WTC11 (cell line): ENCODE results near the gene STIP1.

Experiments used
- CREM ChIP-seq: sonication (generic); formaldehyde crosslinking; IDR thresholded peaks from 2 replicates; pipeline ENCODE4 v1.8.1; 2022; ENCODE audit warnings: mild to moderate bottlenecking, missing genetic modification reagents, moderate library complexity
- ESRRA ChIP-seq: sonication (generic); formaldehyde crosslinking; IDR thresholded peaks from 2 replicates; pipeline ENCODE4 v1.8.1; 2022; ENCODE audit warnings: mild to moderate bottlenecking, missing genetic modification reagents, borderline replicate concordance
- GABPB1 ChIP-seq: sonication (generic); formaldehyde crosslinking; IDR thresholded peaks from 2 replicates; pipeline ENCODE4 v1.8.1; 2023; ENCODE audit warnings: mild to moderate bottlenecking, missing genetic modification reagents
- NFYB ChIP-seq: sonication (generic); formaldehyde crosslinking; conservative IDR thresholded peaks from 2 replicates; pipeline ENCODE4 v1.8.0; 2022; ENCODE audit warnings: low read depth, missing genetic modification reagents
- TCF7 ChIP-seq: sonication (generic); formaldehyde crosslinking; IDR thresholded peaks from 2 replicates; pipeline ENCODE4 v1.8.0; 2022; ENCODE audit warnings: mild to moderate bottlenecking, low read depth, missing genetic modification reagents, moderate library complexity
- ZNF138 ChIP-seq: sonication (generic); formaldehyde crosslinking; conservative IDR thresholded peaks from 2 replicates; pipeline ENCODE4 v1.8.1; 2022; ENCODE audit warnings: mild to moderate bottlenecking, moderate library complexity, missing genetic modification reagents
- ZNF263 ChIP-seq: sonication (generic); formaldehyde crosslinking; IDR thresholded peaks from 2 replicates; pipeline ENCODE4 v1.8.1; 2022; ENCODE audit warnings: low read depth, mild to moderate bottlenecking, moderate library complexity, missing genetic modification reagents
- TF ChIP-seq, protein P1 (sequence below): sonication (generic); formaldehyde crosslinking; IDR thresholded peaks from 2 replicates; pipeline ENCODE4 v1.8.1; 2022; ENCODE audit warnings: missing genetic modification reagents, borderline replicate concordance
- TF ChIP-seq, protein P2 (sequence below): sonication (generic); formaldehyde crosslinking; IDR thresholded peaks from 2 replicates; pipeline ENCODE4 v1.8.1; 2023; ENCODE audit warnings: mild to moderate bottlenecking, missing genetic modification reagents
- TF ChIP-seq, protein P3 (sequence below): sonication (generic); formaldehyde crosslinking; IDR thresholded peaks from 2 replicates; pipeline ENCODE4 v1.8.0; 2022; ENCODE audit warnings: mild to moderate bottlenecking, missing genetic modification reagents
- TF ChIP-seq, protein P4 (sequence below): fragments of 200-600 bp; IDR thresholded peaks from 2 replicates; pipeline ENCODE4 v1.8.0; 2022; ENCODE audit warnings: antibody characterized with exemption
- TF ChIP-seq, protein P5 (sequence below): sonication (generic); formaldehyde crosslinking; IDR thresholded peaks from 2 replicates; pipeline ENCODE4 v1.8.0; 2022; ENCODE audit warnings: mild to moderate bottlenecking, missing genetic modification reagents
- TF ChIP-seq, protein P6 (sequence below): sonication (generic); formaldehyde crosslinking; IDR thresholded peaks from 2 replicates; pipeline ENCODE4 v1.8.0; 2022; ENCODE audit warnings: mild to moderate bottlenecking, missing genetic modification reagents
- TF ChIP-seq, protein P7 (sequence below): sonication (generic); formaldehyde crosslinking; IDR thresholded peaks from 2 replicates; pipeline ENCODE4 v1.8.0; 2023; ENCODE audit warnings: mild to moderate bottlenecking, missing genetic modification reagents

DNA sequence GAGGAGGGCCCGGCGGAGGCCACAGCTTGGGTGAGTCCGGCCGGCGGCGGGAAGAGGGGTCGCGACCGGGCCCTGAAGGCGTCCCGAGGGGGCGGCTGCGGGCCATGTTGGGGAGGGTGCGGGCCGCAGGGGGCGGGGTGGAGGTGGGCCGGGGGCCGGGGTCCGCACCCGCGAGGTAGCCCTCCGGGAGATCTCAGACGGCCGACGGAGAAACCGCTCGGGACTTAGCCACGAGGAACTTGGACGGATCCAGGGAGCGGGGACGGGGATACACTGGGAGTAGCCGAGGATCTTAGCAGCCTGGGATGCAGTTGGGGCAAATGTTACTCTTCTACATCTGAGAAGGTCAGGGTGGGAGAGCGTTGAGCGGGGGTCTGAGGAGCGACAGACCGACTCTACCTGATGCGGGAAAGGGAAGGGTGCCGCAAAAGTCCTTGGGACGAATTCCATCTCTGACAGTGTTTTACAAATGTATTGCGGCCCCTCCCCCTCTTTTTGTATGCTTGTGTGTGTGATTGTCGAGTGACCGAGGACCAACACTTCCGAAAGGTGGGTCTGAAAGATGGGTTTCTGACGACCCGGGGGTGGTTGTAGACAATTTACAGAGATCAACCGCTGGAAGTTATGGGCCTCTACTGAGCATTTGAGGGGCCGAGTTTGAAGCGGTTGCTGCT is 658 bp downstream of the STIP1 start:
- TF ChIP-seq, protein P1, sequence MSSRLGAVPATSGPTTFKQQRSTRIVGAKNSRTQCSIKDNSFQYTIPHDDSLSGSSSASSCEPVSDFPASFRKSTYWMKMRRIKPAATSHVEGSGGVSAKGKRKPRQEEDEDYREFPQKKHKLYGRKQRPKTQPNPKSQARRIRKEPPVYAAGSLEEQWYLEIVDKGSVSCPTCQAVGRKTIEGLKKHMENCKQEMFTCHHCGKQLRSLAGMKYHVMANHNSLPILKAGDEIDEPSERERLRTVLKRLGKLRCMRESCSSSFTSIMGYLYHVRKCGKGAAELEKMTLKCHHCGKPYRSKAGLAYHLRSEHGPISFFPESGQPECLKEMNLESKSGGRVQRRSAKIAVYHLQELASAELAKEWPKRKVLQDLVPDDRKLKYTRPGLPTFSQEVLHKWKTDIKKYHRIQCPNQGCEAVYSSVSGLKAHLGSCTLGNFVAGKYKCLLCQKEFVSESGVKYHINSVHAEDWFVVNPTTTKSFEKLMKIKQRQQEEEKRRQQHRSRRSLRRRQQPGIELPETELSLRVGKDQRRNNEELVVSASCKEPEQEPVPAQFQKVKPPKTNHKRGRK (CRISPR knock-in tag), result no peak
- TF ChIP-seq GABPB1, result no peak
- no peak for TF ChIP-seq ZNF263 (CRISPR knock-in tag)
- TF ChIP-seq, protein P2, sequence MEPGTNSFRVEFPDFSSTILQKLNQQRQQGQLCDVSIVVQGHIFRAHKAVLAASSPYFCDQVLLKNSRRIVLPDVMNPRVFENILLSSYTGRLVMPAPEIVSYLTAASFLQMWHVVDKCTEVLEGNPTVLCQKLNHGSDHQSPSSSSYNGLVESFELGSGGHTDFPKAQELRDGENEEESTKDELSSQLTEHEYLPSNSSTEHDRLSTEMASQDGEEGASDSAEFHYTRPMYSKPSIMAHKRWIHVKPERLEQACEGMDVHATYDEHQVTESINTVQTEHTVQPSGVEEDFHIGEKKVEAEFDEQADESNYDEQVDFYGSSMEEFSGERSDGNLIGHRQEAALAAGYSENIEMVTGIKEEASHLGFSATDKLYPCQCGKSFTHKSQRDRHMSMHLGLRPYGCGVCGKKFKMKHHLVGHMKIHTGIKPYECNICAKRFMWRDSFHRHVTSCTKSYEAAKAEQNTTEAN (CRISPR knock-in tag), result no peak
- TF ChIP-seq CREM (CRISPR knock-in tag), result no peak
- no peak for TF ChIP-seq ZNF138 (CRISPR knock-in tag)
- TF ChIP-seq ESRRA (CRISPR knock-in tag), result no peak
- TF ChIP-seq, protein P3, sequence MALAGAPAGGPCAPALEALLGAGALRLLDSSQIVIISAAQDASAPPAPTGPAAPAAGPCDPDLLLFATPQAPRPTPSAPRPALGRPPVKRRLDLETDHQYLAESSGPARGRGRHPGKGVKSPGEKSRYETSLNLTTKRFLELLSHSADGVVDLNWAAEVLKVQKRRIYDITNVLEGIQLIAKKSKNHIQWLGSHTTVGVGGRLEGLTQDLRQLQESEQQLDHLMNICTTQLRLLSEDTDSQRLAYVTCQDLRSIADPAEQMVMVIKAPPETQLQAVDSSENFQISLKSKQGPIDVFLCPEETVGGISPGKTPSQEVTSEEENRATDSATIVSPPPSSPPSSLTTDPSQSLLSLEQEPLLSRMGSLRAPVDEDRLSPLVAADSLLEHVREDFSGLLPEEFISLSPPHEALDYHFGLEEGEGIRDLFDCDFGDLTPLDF (CRISPR knock-in tag), result no peak
- no peak for TF ChIP-seq TCF7 (CRISPR knock-in tag)
- TF ChIP-seq, protein P4, sequence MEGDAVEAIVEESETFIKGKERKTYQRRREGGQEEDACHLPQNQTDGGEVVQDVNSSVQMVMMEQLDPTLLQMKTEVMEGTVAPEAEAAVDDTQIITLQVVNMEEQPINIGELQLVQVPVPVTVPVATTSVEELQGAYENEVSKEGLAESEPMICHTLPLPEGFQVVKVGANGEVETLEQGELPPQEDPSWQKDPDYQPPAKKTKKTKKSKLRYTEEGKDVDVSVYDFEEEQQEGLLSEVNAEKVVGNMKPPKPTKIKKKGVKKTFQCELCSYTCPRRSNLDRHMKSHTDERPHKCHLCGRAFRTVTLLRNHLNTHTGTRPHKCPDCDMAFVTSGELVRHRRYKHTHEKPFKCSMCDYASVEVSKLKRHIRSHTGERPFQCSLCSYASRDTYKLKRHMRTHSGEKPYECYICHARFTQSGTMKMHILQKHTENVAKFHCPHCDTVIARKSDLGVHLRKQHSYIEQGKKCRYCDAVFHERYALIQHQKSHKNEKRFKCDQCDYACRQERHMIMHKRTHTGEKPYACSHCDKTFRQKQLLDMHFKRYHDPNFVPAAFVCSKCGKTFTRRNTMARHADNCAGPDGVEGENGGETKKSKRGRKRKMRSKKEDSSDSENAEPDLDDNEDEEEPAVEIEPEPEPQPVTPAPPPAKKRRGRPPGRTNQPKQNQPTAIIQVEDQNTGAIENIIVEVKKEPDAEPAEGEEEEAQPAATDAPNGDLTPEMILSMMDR, result no peak
- TF ChIP-seq, protein P5, sequence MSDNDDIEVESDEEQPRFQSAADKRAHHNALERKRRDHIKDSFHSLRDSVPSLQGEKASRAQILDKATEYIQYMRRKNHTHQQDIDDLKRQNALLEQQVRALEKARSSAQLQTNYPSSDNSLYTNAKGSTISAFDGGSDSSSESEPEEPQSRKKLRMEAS (CRISPR knock-in tag), result no peak
- TF ChIP-seq, protein P6, sequence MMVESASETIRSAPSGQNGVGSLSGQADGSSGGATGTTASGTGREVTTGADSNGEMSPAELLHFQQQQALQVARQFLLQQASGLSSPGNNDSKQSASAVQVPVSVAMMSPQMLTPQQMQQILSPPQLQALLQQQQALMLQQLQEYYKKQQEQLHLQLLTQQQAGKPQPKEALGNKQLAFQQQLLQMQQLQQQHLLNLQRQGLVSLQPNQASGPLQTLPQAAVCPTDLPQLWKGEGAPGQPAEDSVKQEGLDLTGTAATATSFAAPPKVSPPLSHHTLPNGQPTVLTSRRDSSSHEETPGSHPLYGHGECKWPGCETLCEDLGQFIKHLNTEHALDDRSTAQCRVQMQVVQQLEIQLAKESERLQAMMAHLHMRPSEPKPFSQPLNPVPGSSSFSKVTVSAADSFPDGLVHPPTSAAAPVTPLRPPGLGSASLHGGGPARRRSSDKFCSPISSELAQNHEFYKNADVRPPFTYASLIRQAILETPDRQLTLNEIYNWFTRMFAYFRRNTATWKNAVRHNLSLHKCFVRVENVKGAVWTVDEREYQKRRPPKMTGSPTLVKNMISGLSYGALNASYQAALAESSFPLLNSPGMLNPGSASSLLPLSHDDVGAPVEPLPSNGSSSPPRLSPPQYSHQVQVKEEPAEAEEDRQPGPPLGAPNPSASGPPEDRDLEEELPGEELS (CRISPR knock-in tag), result no peak
- no peak for TF ChIP-seq NFYB
- TF ChIP-seq, protein P7, sequence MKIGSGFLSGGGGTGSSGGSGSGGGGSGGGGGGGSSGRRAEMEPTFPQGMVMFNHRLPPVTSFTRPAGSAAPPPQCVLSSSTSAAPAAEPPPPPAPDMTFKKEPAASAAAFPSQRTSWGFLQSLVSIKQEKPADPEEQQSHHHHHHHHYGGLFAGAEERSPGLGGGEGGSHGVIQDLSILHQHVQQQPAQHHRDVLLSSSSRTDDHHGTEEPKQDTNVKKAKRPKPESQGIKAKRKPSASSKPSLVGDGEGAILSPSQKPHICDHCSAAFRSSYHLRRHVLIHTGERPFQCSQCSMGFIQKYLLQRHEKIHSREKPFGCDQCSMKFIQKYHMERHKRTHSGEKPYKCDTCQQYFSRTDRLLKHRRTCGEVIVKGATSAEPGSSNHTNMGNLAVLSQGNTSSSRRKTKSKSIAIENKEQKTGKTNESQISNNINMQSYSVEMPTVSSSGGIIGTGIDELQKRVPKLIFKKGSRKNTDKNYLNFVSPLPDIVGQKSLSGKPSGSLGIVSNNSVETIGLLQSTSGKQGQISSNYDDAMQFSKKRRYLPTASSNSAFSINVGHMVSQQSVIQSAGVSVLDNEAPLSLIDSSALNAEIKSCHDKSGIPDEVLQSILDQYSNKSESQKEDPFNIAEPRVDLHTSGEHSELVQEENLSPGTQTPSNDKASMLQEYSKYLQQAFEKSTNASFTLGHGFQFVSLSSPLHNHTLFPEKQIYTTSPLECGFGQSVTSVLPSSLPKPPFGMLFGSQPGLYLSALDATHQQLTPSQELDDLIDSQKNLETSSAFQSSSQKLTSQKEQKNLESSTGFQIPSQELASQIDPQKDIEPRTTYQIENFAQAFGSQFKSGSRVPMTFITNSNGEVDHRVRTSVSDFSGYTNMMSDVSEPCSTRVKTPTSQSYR (CRISPR knock-in tag), result no peak
